WTC11 (cell line): ENCODE measurements around the gene KCNQ2.

Experiments used
- CBFB ChIP-seq: sonication (generic); formaldehyde crosslinking; IDR thresholded peaks from 2 replicates; pipeline ENCODE4 v1.8.1; 2022; ENCODE audit warnings: mild to moderate bottlenecking, low read depth, missing genetic modification reagents
- CREB1 ChIP-seq: sonication (generic); formaldehyde crosslinking; IDR thresholded peaks from 2 replicates; pipeline ENCODE4 v1.8.0; 2023; ENCODE audit warnings: mild to moderate bottlenecking, missing genetic modification reagents
- JUN ChIP-seq: sonication (generic); formaldehyde crosslinking; IDR thresholded peaks from 2 replicates; pipeline ENCODE4 v1.8.0; 2023; ENCODE audit warnings: mild to moderate bottlenecking, missing genetic modification reagents
- ZNF138 ChIP-seq: sonication (generic); formaldehyde crosslinking; conservative IDR thresholded peaks from 2 replicates; pipeline ENCODE4 v1.8.1; 2022; ENCODE audit warnings: mild to moderate bottlenecking, moderate library complexity, missing genetic modification reagents
- TF ChIP-seq, protein P1 (sequence below): fragments of 200-600 bp; IDR thresholded peaks from 2 replicates; pipeline ENCODE4 v1.8.0; 2022; ENCODE audit warnings: antibody characterized with exemption
- TF ChIP-seq, protein P2 (sequence below): sonication (generic); formaldehyde crosslinking; IDR thresholded peaks from 2 replicates; pipeline ENCODE4 v1.8.0; 2022; ENCODE audit warnings: mild to moderate bottlenecking, missing genetic modification reagents
- TF ChIP-seq, protein P3 (sequence below): sonication (generic); formaldehyde crosslinking; IDR thresholded peaks from 2 replicates; pipeline ENCODE4 v1.8.1; 2023; ENCODE audit warnings: mild to moderate bottlenecking, missing genetic modification reagents, moderate library complexity
- TF ChIP-seq, protein P4 (sequence below): sonication (generic); formaldehyde crosslinking; IDR thresholded peaks from 2 replicates; pipeline ENCODE4 v1.8.1; 2022; ENCODE audit warnings: missing genetic modification reagents, borderline replicate concordance

DNA sequence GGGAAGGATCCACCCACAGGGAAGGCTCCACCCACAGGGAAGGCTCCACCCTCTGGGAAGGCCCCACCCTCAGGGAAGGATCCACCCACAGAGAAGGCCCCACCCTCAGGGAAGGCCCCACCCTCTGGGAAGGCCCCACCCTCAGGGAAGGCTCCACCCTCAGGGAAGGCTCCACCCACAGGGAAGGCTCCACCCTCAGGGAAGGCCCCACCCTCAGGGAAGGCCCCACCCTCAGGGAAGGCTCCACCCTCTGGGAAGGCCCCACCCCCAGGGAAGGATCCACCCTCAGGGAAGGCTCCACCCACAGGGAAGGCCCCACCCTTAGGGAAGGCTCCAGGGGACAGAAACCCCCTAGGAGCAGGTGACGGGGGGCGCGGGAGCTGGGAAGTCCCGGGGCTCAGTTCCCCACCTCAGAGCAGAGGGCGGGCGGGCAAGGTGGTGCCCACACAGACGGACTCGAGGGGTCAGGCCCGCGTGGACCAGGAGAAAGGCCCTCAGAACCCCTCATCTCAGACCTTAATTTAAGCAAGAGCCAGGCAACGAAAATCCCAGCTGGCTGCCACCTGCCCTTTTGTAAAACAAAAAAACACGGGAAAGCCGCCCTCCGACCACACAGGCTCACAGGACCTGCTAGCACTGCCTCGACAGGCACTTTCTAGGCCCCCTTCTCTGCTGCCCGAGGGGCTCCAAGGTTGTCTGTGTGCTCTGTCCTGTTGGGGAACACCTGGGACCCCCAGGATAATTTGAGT lies 39.7 kb downstream of the KCNQ2 start:
- TF ChIP-seq CBFB (CRISPR knock-in tag) (no peak), CREB1 (CRISPR knock-in tag) (no peak), ZNF138 (no peak), JUN (CRISPR knock-in tag) (no peak)
- TF ChIP-seq, protein P1, sequence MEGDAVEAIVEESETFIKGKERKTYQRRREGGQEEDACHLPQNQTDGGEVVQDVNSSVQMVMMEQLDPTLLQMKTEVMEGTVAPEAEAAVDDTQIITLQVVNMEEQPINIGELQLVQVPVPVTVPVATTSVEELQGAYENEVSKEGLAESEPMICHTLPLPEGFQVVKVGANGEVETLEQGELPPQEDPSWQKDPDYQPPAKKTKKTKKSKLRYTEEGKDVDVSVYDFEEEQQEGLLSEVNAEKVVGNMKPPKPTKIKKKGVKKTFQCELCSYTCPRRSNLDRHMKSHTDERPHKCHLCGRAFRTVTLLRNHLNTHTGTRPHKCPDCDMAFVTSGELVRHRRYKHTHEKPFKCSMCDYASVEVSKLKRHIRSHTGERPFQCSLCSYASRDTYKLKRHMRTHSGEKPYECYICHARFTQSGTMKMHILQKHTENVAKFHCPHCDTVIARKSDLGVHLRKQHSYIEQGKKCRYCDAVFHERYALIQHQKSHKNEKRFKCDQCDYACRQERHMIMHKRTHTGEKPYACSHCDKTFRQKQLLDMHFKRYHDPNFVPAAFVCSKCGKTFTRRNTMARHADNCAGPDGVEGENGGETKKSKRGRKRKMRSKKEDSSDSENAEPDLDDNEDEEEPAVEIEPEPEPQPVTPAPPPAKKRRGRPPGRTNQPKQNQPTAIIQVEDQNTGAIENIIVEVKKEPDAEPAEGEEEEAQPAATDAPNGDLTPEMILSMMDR, result no peak
- TF ChIP-seq, protein P2, sequence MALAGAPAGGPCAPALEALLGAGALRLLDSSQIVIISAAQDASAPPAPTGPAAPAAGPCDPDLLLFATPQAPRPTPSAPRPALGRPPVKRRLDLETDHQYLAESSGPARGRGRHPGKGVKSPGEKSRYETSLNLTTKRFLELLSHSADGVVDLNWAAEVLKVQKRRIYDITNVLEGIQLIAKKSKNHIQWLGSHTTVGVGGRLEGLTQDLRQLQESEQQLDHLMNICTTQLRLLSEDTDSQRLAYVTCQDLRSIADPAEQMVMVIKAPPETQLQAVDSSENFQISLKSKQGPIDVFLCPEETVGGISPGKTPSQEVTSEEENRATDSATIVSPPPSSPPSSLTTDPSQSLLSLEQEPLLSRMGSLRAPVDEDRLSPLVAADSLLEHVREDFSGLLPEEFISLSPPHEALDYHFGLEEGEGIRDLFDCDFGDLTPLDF (CRISPR knock-in tag), result no peak
- TF ChIP-seq, protein P3, sequence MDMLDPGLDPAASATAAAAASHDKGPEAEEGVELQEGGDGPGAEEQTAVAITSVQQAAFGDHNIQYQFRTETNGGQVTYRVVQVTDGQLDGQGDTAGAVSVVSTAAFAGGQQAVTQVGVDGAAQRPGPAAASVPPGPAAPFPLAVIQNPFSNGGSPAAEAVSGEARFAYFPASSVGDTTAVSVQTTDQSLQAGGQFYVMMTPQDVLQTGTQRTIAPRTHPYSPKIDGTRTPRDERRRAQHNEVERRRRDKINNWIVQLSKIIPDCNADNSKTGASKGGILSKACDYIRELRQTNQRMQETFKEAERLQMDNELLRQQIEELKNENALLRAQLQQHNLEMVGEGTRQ (CRISPR knock-in tag), result no peak
- TF ChIP-seq, protein P4, sequence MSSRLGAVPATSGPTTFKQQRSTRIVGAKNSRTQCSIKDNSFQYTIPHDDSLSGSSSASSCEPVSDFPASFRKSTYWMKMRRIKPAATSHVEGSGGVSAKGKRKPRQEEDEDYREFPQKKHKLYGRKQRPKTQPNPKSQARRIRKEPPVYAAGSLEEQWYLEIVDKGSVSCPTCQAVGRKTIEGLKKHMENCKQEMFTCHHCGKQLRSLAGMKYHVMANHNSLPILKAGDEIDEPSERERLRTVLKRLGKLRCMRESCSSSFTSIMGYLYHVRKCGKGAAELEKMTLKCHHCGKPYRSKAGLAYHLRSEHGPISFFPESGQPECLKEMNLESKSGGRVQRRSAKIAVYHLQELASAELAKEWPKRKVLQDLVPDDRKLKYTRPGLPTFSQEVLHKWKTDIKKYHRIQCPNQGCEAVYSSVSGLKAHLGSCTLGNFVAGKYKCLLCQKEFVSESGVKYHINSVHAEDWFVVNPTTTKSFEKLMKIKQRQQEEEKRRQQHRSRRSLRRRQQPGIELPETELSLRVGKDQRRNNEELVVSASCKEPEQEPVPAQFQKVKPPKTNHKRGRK, result no peak
